Activated CD8-positive, alpha-beta T cell treated with anti-CD3 and anti-CD28 coated beads for 36 hours (primary cell): ENCODE results near the gene ABCC6. TPM values are rescaled to one million over a fixed set of nuclear protein-coding genes. Genes with fewer than 3 reads are reported as not detected.
"Not testable (repeated sequence)": the region's sequence is repeated elsewhere in the genome, so short reads cannot be mapped to it uniquely, and the experiment has no call there.

Source experiments
- ATAC-seq: fragments of 200-7000 bp; cut with Tn5 transposase; one replicate; pipeline ENCODE4 v1.10.0; 2021; ENCODE audit warnings: mild to moderate bottlenecking, moderate library complexity
- CTCF ChIA-PET: fragments of 350-600 bp; sonication (Branson Sonifier 250); formaldehyde crosslinking; loops from one replicate; lab custom pipeline; 2021; ENCODE audit warnings: antibody characterized with exemption; lab: Charles Lee
- POLR2A ChIA-PET: fragments of 350-600 bp; sonication (Branson Sonifier 250); formaldehyde crosslinking; loops from one replicate; lab custom pipeline; 2021; ENCODE audit warnings: antibody characterized with exemption; lab: Charles Lee
- DNase-seq: peaks from one replicate; pipeline ENCODE4 v3.0.0-alpha.2; 2020
- H3K27ac Mint-ChIP-seq: one replicate; pipeline ENCODE4 v1.8.0; 2021; ENCODE audit warnings: mild to moderate bottlenecking, mixed read lengths
- H3K27me3 Mint-ChIP-seq: one replicate; pipeline ENCODE4 v1.8.0; 2021; ENCODE audit warnings: mixed read lengths
- H3K36me3 Mint-ChIP-seq: one replicate; pipeline ENCODE4 v1.8.0; 2021; ENCODE audit warnings: low read depth, mixed read lengths
- H3K4me1 Mint-ChIP-seq: one replicate; pipeline ENCODE4 v1.8.0; 2021; ENCODE audit warnings: low read depth, mixed read lengths
- H3K4me3 Mint-ChIP-seq: one replicate; pipeline ENCODE4 v1.8.0; 2021; ENCODE audit warnings: mild to moderate bottlenecking, moderate library complexity, mixed read lengths
- H3K9me3 Mint-ChIP-seq: one replicate; pipeline ENCODE4 v1.8.0; 2021; ENCODE audit warnings: mixed read lengths
- intact Hi-C: fragments of 100-400 bp; cut with micrococcal nuclease; formaldehyde crosslinking; loops from one replicate; pipeline ENCODE4 v1.10.0; 2022
- total RNA-seq, 2 experiments: library from RNA; stranded (reverse); gene quantifications; one replicate each; pipeline ENCODE4 v1.2.3, GENCODE V29; 2021

ABCC6 gene
- total RNA-seq, 2 experiments from 2014 or later: not detected

- H3K4me3 Mint-ChIP-seq, intact Hi-C loops, H3K4me1 Mint-ChIP-seq, CTCF ChIA-PET, H3K27me3 Mint-ChIP-seq, H3K9me3 Mint-ChIP-seq, POLR2A ChIA-PET, H3K36me3 Mint-ChIP-seq, DNase-seq, ATAC-seq, H3K27ac Mint-ChIP-seq: not testable (repeated sequence)
Observed at GRCh38 chr16:16218787-16219186, 4.5 kb downstream of the ABCC6 start.

GRCh38 chr16:16218349-16218748, 4.9 kb downstream of the ABCC6 start:
- H3K4me3 Mint-ChIP-seq, DNase-seq, H3K27ac Mint-ChIP-seq, intact Hi-C loops, ATAC-seq, H3K4me1 Mint-ChIP-seq, POLR2A ChIA-PET, H3K36me3 Mint-ChIP-seq, H3K27me3 Mint-ChIP-seq, CTCF ChIA-PET, H3K9me3 Mint-ChIP-seq: not testable (repeated sequence)

- POLR2A ChIA-PET, H3K36me3 Mint-ChIP-seq, DNase-seq: not testable (repeated sequence)
Observed at GRCh38 chr16:16213863-16214293, 9.4 kb downstream of the ABCC6 start.

DNA sequence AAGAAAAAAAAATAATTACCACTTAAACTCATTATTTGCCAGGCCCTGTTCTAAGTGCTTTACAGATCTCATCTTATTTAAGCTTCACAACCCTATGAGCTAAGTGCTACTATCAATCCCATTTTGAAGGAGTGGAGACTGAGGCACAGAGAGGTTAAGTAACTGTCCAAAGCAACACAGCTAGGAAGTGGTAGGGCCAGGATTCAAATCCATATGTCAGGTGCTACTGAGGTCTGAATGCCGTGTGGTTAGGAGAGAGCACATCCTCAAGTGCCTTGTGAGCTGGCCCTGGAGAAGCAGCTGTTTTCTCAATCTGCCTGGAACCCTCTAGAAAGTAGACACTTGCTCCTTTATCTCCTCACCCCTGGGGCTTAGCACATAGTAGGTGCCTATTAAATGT, 11.9 kb downstream of the ABCC6 start:
- intact Hi-C loops, H3K4me1 Mint-ChIP-seq, CTCF ChIA-PET, POLR2A ChIA-PET, ATAC-seq, H3K9me3 Mint-ChIP-seq, H3K27me3 Mint-ChIP-seq, H3K36me3 Mint-ChIP-seq, H3K4me3 Mint-ChIP-seq, DNase-seq, H3K27ac Mint-ChIP-seq: not testable (repeated sequence)

More at GRCh38 chr16:16213863-16214293, 9.4 kb downstream of the ABCC6 start:
- H3K9me3 Mint-ChIP-seq, H3K4me3 Mint-ChIP-seq, H3K27ac Mint-ChIP-seq, H3K4me1 Mint-ChIP-seq, intact Hi-C loops, ATAC-seq, H3K27me3 Mint-ChIP-seq, CTCF ChIA-PET: not testable (repeated sequence)

GRCh38 chr16:16208461-16208860, 14.8 kb downstream of the ABCC6 start:
- POLR2A ChIA-PET, ATAC-seq: not testable (repeated sequence)

DNA sequence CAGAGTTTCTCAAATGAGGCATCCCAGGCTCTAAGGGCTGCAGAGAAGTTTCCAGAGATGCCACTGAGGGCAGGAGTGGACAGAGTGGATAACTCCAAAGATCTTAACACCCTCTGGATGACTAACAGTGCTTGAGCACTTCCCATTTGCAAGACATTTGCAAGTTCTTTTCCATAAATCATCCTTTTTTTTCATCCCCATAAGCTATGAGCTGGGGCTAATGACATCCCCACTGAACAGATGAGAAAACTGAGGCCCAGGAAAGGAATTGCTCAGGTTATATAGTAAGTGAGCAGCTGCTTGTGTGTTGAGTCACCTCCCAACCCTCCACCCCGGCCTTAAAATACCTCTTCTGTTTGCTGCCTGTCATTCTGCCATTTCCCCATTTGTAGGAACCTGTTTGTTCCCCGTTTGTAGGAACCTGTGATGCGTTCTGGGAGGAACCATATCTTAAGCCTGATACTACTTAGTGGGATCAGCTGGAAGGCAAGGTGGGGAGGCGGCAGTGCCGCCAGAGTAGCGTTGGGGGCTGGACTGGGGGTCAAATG, 15.4 kb downstream of the ABCC6 start:
- POLR2A ChIA-PET, intact Hi-C loops, DNase-seq, H3K27me3 Mint-ChIP-seq, ATAC-seq, H3K9me3 Mint-ChIP-seq, H3K36me3 Mint-ChIP-seq, H3K27ac Mint-ChIP-seq, H3K4me3 Mint-ChIP-seq, CTCF ChIA-PET, H3K4me1 Mint-ChIP-seq: not testable (repeated sequence)

More at GRCh38 chr16:16208461-16208860, 14.8 kb downstream of the ABCC6 start:
- H3K4me1 Mint-ChIP-seq, H3K36me3 Mint-ChIP-seq, DNase-seq, intact Hi-C loops, H3K9me3 Mint-ChIP-seq, H3K4me3 Mint-ChIP-seq, H3K27ac Mint-ChIP-seq, H3K27me3 Mint-ChIP-seq, CTCF ChIA-PET: not testable (repeated sequence)

GRCh38 chr16:16207097-16207786, 16.1 kb downstream of the ABCC6 start:
- ATAC-seq, CTCF ChIA-PET, H3K4me3 Mint-ChIP-seq, H3K9me3 Mint-ChIP-seq, POLR2A ChIA-PET, H3K36me3 Mint-ChIP-seq, H3K27me3 Mint-ChIP-seq, DNase-seq, H3K27ac Mint-ChIP-seq, H3K4me1 Mint-ChIP-seq, intact Hi-C loops: not testable (repeated sequence)

- H3K27ac Mint-ChIP-seq, H3K27me3 Mint-ChIP-seq, POLR2A ChIA-PET, ATAC-seq, H3K4me3 Mint-ChIP-seq, H3K9me3 Mint-ChIP-seq, H3K4me1 Mint-ChIP-seq, DNase-seq, H3K36me3 Mint-ChIP-seq, intact Hi-C loops, CTCF ChIA-PET: not testable (repeated sequence)
Observed at GRCh38 chr16:16205864-16206263, 17.4 kb downstream of the ABCC6 start.

DNA sequence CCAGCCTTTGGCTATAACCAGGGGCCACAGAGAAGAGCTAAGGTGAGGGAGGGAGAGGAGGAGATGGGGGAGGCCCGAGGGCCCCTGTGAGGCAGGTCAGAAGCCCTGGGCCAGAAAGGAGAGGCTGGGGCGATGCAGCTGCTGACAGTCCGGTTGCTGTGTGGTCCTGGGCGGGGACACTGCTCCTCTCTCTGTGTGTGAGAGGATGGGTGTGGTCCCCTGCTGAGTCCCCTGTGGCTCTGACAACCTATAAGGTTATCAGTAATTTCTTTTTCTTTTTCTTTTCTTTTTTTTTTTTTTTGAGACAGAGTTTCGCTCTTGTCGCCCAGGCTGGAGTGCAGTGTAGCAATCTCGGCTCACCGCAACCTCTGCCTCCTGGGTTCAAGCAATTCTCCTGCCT, 18.7 kb downstream of the ABCC6 start:
- H3K4me1 Mint-ChIP-seq, intact Hi-C loops, H3K9me3 Mint-ChIP-seq, DNase-seq, H3K4me3 Mint-ChIP-seq, ATAC-seq, CTCF ChIA-PET, POLR2A ChIA-PET, H3K27me3 Mint-ChIP-seq, H3K36me3 Mint-ChIP-seq, H3K27ac Mint-ChIP-seq: not testable (repeated sequence)

DNA sequence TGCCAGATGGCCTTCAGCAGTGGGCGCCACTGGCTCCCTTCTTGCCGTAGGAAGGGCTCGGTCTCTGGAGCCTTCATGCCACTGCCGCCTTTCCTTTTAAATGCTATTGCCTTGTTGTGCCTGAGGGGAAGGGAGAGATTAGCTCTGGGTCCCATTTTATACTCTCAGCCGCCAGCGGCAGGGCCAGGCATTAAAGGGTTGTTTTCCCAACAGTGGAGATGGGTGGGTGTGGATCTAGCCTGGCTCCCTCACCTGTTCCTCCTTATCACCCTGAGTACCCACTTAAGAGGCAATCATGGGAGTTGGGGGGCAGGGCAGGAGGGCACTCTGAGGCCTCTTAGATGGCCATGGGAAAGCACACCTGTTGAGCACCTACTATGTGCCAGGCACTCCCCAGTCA, 19.8 kb downstream of the ABCC6 start:
- DNase-seq, H3K36me3 Mint-ChIP-seq, POLR2A ChIA-PET, H3K27ac Mint-ChIP-seq, H3K4me1 Mint-ChIP-seq, intact Hi-C loops, H3K4me3 Mint-ChIP-seq, ATAC-seq, CTCF ChIA-PET, H3K27me3 Mint-ChIP-seq, H3K9me3 Mint-ChIP-seq: not testable (repeated sequence)

GRCh38 chr16:16202400-16203143, 20.7 kb downstream of the ABCC6 start:
- peak; percentile 74 for DNase-seq
- H3K9me3 Mint-ChIP-seq, H3K4me1 Mint-ChIP-seq, H3K27ac Mint-ChIP-seq, H3K27me3 Mint-ChIP-seq, H3K4me3 Mint-ChIP-seq, POLR2A ChIA-PET, CTCF ChIA-PET, intact Hi-C loops, H3K36me3 Mint-ChIP-seq: not testable (repeated sequence)
- ATAC-seq: peak; percentile 91

DNA sequence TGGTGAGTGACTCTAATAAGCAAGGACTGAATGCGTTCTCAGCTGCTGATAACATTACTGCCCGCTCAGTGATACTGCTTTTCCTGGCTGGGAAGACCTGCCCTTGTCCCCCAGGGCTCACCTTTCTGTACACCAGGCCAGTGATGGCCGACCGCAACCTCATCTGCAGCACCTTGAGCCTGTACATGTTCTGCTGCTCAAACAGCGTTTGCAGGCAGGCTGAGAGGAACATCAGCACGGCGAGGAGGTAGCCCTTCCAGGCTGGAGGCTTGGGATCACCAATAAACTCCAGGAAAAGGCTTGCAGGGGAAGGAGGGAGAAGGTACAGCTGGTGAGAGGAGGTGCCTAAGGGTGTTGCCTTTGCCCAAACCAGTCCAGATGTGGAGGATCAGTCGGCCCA, 21.4 kb downstream of the ABCC6 start:
- CTCF ChIA-PET, DNase-seq, H3K27me3 Mint-ChIP-seq, H3K27ac Mint-ChIP-seq, POLR2A ChIA-PET, H3K36me3 Mint-ChIP-seq, ATAC-seq, H3K9me3 Mint-ChIP-seq, H3K4me3 Mint-ChIP-seq, intact Hi-C loops, H3K4me1 Mint-ChIP-seq: not testable (repeated sequence)
